DOHH2 (cell line): Measurements from ENCODE around the gene RUVBL2.

Source experiments
- CTCF ChIP-seq: fragments of 200-600 bp; sonication (generic); IDR thresholded peaks from one replicate; pipeline ENCODE4 v1.5.1; 2014; ENCODE audit warnings: antibody characterized with exemption, mild to moderate bottlenecking, low read depth, low read length; ENCODE audit not compliant: poor library complexity, severe bottlenecking
- EZH2phosphoT487 ChIP-seq: fragments of 200-600 bp; sonication (generic); IDR thresholded peaks from 2 replicates; pipeline ENCODE4 v1.6.1; 2017; ENCODE audit warnings: borderline replicate concordance, mild to moderate bottlenecking, antibody characterized with exemption, low read length, moderate library complexity, mixed read lengths

GRCh38 chr19:49019242-49019932 is 25.7 kb downstream of the RUVBL2 start:
- TF ChIP-seq CTCF (peak; percentile 46), EZH2phosphoT487 (no peak)
